ENCODE measurements around the gene AHDC1. TPM values are rescaled to one million over a fixed set of nuclear protein-coding genes. Genes with fewer than 3 reads are reported as not detected.

The AHDC1 gene
- total and polyA plus RNA-seq, 2 experiments from 2014 or later, result 13.3 to 14.4 TPM

DNA sequence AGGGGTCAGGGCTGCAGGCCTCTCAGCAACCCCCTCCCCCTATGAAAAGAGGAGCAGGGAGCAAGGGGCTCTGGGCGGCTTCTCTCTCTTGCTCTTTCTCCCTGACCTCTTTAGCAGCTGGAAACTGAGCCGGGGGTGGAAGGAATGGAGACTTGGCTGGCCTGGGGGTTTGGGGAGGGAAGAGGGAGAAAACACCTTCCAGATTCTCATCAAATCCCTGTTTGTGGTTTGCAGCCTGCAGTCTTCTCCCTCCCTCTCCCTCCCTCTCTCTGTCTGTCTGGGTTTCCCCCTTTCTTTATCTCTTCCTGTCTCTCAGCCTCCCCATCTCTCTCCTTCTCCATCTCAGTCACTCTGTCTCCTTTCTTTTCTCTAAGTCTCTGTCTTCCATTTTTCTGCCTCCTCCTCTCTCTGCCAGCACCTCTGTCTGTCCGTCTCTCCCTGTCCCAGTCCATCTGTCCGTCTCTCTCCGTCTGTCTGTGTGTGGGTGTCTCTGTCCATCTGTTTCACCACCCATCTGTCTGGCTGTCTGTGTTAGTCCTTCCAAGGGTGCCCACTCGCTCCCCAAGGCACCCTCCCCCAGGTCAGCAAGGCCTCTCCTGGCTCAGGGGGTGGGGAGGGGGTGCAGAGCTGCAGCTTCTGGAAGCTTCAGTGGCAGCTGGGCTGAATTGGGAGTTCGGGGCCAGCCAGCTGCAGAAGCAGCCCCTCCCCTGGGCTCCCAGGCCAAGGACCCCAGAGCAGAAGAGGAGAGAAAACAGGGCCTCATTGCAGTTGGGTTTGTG, 6.2 kb downstream of the AHDC1 start:
- H3K36me3 ChIP-seq (replicated peaks; ENCODE audit: insufficient read depth, low read depth), result no peaks in the 10 kb centered on the region
- 67% methylated on average over 7 of the region's 7 CpGs for WGBS (ENCODE audit: low lambda C conversion rate, missing lambda C conversion rate)
- H3K9me3 ChIP-seq (ENCODE audit: low read depth), result no peaks in the 10 kb centered on the region
- DNase-seq (ENCODE audit: low spot score), result no peak
- no peak overlapping the region for H3K4me3 ChIP-seq
- H4K20me1 ChIP-seq (ENCODE audit: insufficient read depth, poor library complexity, severe bottlenecking), result peaks cover 100% of the 10 kb centered on the region
- no peaks in the 10 kb centered on the region for H3K9me2 ChIP-seq (replicated peaks; ENCODE audit: insufficient read depth)
- TF ChIP-seq EZH2 (IDR thresholded peaks at IDR 0.05; ENCODE audit: borderline replicate concordance) (no peak), EZH2phosphoT487 (IDR thresholded peaks at IDR 0.05; ENCODE audit: low read depth, severe bottlenecking, unreplicated experiment) (no peak)
- TF ChIP-seq, protein P1, sequence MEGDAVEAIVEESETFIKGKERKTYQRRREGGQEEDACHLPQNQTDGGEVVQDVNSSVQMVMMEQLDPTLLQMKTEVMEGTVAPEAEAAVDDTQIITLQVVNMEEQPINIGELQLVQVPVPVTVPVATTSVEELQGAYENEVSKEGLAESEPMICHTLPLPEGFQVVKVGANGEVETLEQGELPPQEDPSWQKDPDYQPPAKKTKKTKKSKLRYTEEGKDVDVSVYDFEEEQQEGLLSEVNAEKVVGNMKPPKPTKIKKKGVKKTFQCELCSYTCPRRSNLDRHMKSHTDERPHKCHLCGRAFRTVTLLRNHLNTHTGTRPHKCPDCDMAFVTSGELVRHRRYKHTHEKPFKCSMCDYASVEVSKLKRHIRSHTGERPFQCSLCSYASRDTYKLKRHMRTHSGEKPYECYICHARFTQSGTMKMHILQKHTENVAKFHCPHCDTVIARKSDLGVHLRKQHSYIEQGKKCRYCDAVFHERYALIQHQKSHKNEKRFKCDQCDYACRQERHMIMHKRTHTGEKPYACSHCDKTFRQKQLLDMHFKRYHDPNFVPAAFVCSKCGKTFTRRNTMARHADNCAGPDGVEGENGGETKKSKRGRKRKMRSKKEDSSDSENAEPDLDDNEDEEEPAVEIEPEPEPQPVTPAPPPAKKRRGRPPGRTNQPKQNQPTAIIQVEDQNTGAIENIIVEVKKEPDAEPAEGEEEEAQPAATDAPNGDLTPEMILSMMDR (IDR thresholded peaks at IDR 0.05; ENCODE audit: poor library complexity), result no peak
- H3K4me2 ChIP-seq, result peak overlapping the region; percentile 99
- peaks cover 100% of the 10 kb centered on the region for H3K79me2 ChIP-seq
- H3K27me3 ChIP-seq, result no peaks in the 10 kb centered on the region
- no peak overlapping the region for H2AFZ ChIP-seq
- H3K27ac ChIP-seq, result peak overlapping the region; percentile 83
- peaks cover 90% of the 10 kb centered on the region for H3K4me1 ChIP-seq (ENCODE audit: insufficient read depth)

DNA sequence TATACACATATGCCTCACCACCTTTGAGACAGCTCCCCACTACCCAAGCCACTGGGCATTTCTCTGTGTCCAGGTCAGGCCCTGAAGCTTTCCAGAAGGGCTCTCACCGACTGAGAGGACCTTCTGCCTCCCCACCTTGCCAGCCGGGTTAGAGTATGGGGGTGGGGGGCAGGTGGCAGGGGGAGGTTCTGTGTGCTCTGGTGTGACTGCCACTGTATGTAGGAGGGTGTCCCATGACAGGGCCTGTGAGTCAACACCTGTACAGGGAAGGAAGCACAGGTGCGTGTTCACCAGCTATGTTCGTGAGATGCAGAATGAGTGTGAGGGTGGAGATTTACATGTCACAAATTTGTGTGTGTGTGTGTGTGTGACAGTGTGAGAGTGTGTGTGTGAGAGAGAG, 7.0 kb downstream of the AHDC1 start:
- Histone ChIP-seq H3K27ac (no peak overlapping the region), H4K20me1 (ENCODE audit: insufficient read depth, poor library complexity, severe bottlenecking) (peaks cover 100% of the 10 kb centered on the region), H3K79me2 (peaks cover 100% of the 10 kb centered on the region), H3K4me2 (peak overlapping the region; percentile 99), H3K9me2 (replicated peaks; ENCODE audit: insufficient read depth) (no peaks in the 10 kb centered on the region), H2AFZ (no peak overlapping the region), H3K4me1 (ENCODE audit: insufficient read depth) (peaks cover 90% of the 10 kb centered on the region), H3K27me3 (no peaks in the 10 kb centered on the region), H3K9me3 (ENCODE audit: low read depth) (no peaks in the 10 kb centered on the region), H3K36me3 (replicated peaks; ENCODE audit: insufficient read depth, low read depth) (no peaks in the 10 kb centered on the region), H3K4me3 (no peak overlapping the region)
- DNase-seq (ENCODE audit: low spot score), result no peak
- TF ChIP-seq EZH2phosphoT487 (IDR thresholded peaks at IDR 0.05; ENCODE audit: low read depth, severe bottlenecking, unreplicated experiment), result no peak
- no peak for TF ChIP-seq EZH2 (IDR thresholded peaks at IDR 0.05; ENCODE audit: borderline replicate concordance)
- TF ChIP-seq, protein P1 (IDR thresholded peaks at IDR 0.05; ENCODE audit: poor library complexity), result no peak
- WGBS (ENCODE audit: low lambda C conversion rate, missing lambda C conversion rate), result 80% methylated on average over 4 of the region's 4 CpGs

DNA sequence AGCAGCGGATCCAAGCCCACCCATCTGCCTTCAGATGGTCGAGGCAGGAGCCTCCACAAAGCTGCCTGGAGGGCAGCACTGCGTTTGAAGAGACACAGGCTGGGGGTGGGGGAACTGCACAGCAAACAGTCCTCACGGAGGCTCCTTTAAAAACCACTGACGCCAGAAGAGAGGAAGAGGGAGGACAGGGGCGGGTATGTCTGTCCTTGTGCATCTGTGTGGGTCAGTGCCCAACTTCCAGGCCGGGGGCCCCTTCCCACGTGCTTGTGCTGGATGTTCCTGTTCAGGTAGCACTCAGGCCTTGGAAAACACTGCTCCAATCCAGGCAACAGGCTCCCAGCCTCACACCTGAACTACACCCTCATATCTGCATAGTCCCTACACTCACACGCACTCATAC, 7.7 kb downstream of the AHDC1 start:
- Histone ChIP-seq H3K27me3 (no peaks in the 10 kb centered on the region), H3K4me2 (peak overlapping the region; percentile 47), H3K36me3 (replicated peaks; ENCODE audit: insufficient read depth, low read depth) (no peaks in the 10 kb centered on the region), H3K9me2 (replicated peaks; ENCODE audit: insufficient read depth) (no peaks in the 10 kb centered on the region), H3K9me3 (ENCODE audit: low read depth) (no peaks in the 10 kb centered on the region), H3K4me1 (ENCODE audit: insufficient read depth) (peaks cover 89% of the 10 kb centered on the region), H4K20me1 (ENCODE audit: insufficient read depth, poor library complexity, severe bottlenecking) (peaks cover 100% of the 10 kb centered on the region), H3K79me2 (peaks cover 100% of the 10 kb centered on the region), H3K4me3 (no peak overlapping the region), H3K27ac (no peak overlapping the region), H2AFZ (no peak overlapping the region)
- TF ChIP-seq, protein P1 (IDR thresholded peaks at IDR 0.05; ENCODE audit: poor library complexity), result no peak
- no peak for TF ChIP-seq EZH2phosphoT487 (IDR thresholded peaks at IDR 0.05; ENCODE audit: low read depth, severe bottlenecking, unreplicated experiment)
- TF ChIP-seq EZH2 (IDR thresholded peaks at IDR 0.05; ENCODE audit: borderline replicate concordance), result no peak
- WGBS (ENCODE audit: low lambda C conversion rate, missing lambda C conversion rate), result 41% methylated on average over 9 of the region's 9 CpGs
- DNase-seq (ENCODE audit: low spot score), result no peak
